Activated T-cell treated with anti-CD3 and anti-CD28 coated beads, Interleukin-2, amount 50 U/mL, for 48 hours (primary cell): ENCODE results near the gene BCL10.
A peak's percentile ranks its signal among the peaks of the same experiment; 100 is the strongest.
"Not testable (repeated sequence)": the region's sequence is repeated elsewhere in the genome, so short reads cannot be mapped to it uniquely, and the experiment has no call there.

Experiments used
- DNase-seq, 2 experiments: peaks; one replicate each; pipeline ENCODE4 v3.0.0-alpha.2; 2020

BCL10 gene

GRCh38 chr1:85262985-85263384 is 13.4 kb downstream of the BCL10 start:
- no peak for DNase-seq

- no peak for DNase-seq
Measured at GRCh38 chr1:85259912-85260274, 16.5 kb downstream of the BCL10 start.

GRCh38 chr1:85259118-85259911 is 17.1 kb downstream of the BCL10 start, which contains the start of gene C1orf52:
Gene C1orf52 (minus strand): TSS chr1:85259662. CDS start chr1:85259633, 29 bp downstream.
- DNase-seq, result peak; percentile 96 to 97

- DNase-seq, result peak in 1 of 2 experiments; percentile 46
Measured at GRCh38 chr1:85258536-85259117, 17.8 kb downstream of the BCL10 start.

GRCh38 chr1:85249042-85249441 is 27.4 kb downstream of the BCL10 start:
- not testable (repeated sequence) for DNase-seq

- no peak for DNase-seq
Measured at GRCh38 chr1:85245891-85246290, 30.5 kb downstream of the BCL10 start.

GRCh38 chr1:85245456-85245855 is 31.0 kb downstream of the BCL10 start:
- no peak for DNase-seq

- DNase-seq, result no peak
Measured at GRCh38 chr1:85244271-85245061, 32.0 kb downstream of the BCL10 start.

- DNase-seq, result no peak
Measured at GRCh38 chr1:85243372-85243771, 33.1 kb downstream of the BCL10 start.

- DNase-seq, result no peak
Measured at GRCh38 chr1:85240643-85241042, 35.8 kb downstream of the BCL10 start.

- DNase-seq, result no peak
Measured at GRCh38 chr1:85240174-85240601, 36.2 kb downstream of the BCL10 start.

GRCh38 chr1:85237613-85238012 is 38.8 kb downstream of the BCL10 start:
- DNase-seq, result no peak

- no peak for DNase-seq
Measured at GRCh38 chr1:85230305-85230977, 46.0 kb downstream of the BCL10 start.

GRCh38 chr1:85229574-85230097 is 46.8 kb downstream of the BCL10 start:
- no peak for DNase-seq

GRCh38 chr1:85228972-85229371 is 47.5 kb downstream of the BCL10 start:
- DNase-seq, result no peak

GRCh38 chr1:85225624-85226380 is 50.6 kb downstream of the BCL10 start:
- no peak for DNase-seq

- DNase-seq, result no peak
Measured at GRCh38 chr1:85224734-85225623, 51.5 kb downstream of the BCL10 start.

GRCh38 chr1:85224295-85224694 is 52.1 kb downstream of the BCL10 start:
- no peak for DNase-seq

- DNase-seq, result no peak
Measured at GRCh38 chr1:85223334-85223733, 53.1 kb downstream of the BCL10 start.

GRCh38 chr1:85220756-85221201 is 55.7 kb downstream of the BCL10 start:
- no peak for DNase-seq
